Calu3 (cell line): ENCODE results near the gene LEF1. TPM values are rescaled to one million over a fixed set of nuclear protein-coding genes. Genes with fewer than 3 reads are reported as not detected.

Source experiments
- BruUV-seq: library from RNA; stranded (reverse); fragments of 400-500 nt; replicated peaks from 2 replicates; lab custom pipeline; 2021; lab: Mats Ljungman, UMichigan
- CTCF ChIA-PET: fragments of 300-600 bp; sonication (Branson Sonifier 250); formaldehyde crosslinking; loops from one replicate; lab custom pipeline; 2022; ENCODE audit warnings: antibody characterized with exemption; lab: Charles Lee
- DNase-seq: peaks from one replicate; pipeline ENCODE4 v3.0.0; 2022
- H3K27ac Mint-ChIP-seq: one replicate; pipeline ENCODE4 v1.8.0; 2022; ENCODE audit warnings: mixed read lengths; ENCODE audit not compliant: unreplicated experiment
- H3K27me3 Mint-ChIP-seq: one replicate; pipeline ENCODE4 v1.8.0; 2022; ENCODE audit warnings: mixed read lengths; ENCODE audit not compliant: unreplicated experiment
- H3K36me3 Mint-ChIP-seq: one replicate; pipeline ENCODE4 v1.8.0; 2022; ENCODE audit warnings: mild to moderate bottlenecking, moderate library complexity, mixed read lengths; ENCODE audit not compliant: insufficient read depth, unreplicated experiment
- H3K4me1 Mint-ChIP-seq: one replicate; pipeline ENCODE4 v1.8.0; 2022; ENCODE audit warnings: mild to moderate bottlenecking, low read depth, mixed read lengths; ENCODE audit not compliant: unreplicated experiment
- H3K4me3 Mint-ChIP-seq: one replicate; pipeline ENCODE4 v1.8.0; 2022; ENCODE audit warnings: mild to moderate bottlenecking, low read depth, moderate library complexity, mixed read lengths; ENCODE audit not compliant: unreplicated experiment
- H3K9me3 Mint-ChIP-seq: one replicate; pipeline ENCODE4 v1.8.0; 2022; ENCODE audit warnings: low read depth, mixed read lengths; ENCODE audit not compliant: unreplicated experiment
- intact Hi-C: fragments of 100-400 bp; cut with micrococcal nuclease; formaldehyde crosslinking; loops from one replicate; pipeline ENCODE4 v1.10.0; 2022; ENCODE audit not compliant: unreplicated experiment
- total RNA-seq: library from RNA; stranded (reverse); gene quantifications from 2 replicates; pipeline ENCODE4 v1.2.3, GENCODE V29; 2022
- TF ChIP-seq, protein P1 (sequence below): fragments of 200-600 bp; IDR thresholded peaks from one replicate; pipeline ENCODE4 v1.8.0; 2022; ENCODE audit warnings: antibody characterized with exemption; ENCODE audit not compliant: unreplicated experiment

The LEF1 gene
- total RNA-seq, 1 experiment from 2014 or later = not detected

DNA sequence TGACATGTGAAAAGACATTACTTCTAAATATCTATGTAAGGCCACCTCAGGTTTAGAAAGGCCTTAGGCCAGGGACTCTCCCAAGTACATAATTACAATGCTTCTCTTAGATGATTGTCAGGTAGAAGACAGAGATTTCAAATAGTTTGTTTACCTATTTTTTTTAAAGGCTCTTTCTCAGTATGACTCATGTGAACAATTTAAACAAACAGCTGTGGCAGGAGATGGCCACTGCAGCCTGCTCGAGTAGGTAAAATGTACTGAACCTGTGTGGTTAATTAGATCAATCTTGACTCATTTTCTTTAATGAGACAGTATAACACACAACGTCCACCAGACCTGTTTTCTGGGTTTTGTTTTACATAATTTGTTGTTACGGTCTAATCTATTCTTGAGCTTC is 50.2 kb downstream of the LEF1 start:
- BruUV-seq = no TSS peak
- intact Hi-C loops = no loop called here
- H3K27ac Mint-ChIP-seq = no peak overlapping the region
- TF ChIP-seq, protein P1, sequence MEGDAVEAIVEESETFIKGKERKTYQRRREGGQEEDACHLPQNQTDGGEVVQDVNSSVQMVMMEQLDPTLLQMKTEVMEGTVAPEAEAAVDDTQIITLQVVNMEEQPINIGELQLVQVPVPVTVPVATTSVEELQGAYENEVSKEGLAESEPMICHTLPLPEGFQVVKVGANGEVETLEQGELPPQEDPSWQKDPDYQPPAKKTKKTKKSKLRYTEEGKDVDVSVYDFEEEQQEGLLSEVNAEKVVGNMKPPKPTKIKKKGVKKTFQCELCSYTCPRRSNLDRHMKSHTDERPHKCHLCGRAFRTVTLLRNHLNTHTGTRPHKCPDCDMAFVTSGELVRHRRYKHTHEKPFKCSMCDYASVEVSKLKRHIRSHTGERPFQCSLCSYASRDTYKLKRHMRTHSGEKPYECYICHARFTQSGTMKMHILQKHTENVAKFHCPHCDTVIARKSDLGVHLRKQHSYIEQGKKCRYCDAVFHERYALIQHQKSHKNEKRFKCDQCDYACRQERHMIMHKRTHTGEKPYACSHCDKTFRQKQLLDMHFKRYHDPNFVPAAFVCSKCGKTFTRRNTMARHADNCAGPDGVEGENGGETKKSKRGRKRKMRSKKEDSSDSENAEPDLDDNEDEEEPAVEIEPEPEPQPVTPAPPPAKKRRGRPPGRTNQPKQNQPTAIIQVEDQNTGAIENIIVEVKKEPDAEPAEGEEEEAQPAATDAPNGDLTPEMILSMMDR = no peak
- no peak for DNase-seq
- no peaks in the 10 kb centered on the region for H3K27me3 Mint-ChIP-seq
- CTCF ChIA-PET = interaction anchor here (0.6 to 0.9 kb wide), 2 partner anchors 454 to 516 kb away, joined by 3 read pairs; no protein-coding TSS in a partner anchor
- H3K4me3 Mint-ChIP-seq = no peak overlapping the region
- H3K4me1 Mint-ChIP-seq = no peaks in the 10 kb centered on the region
- no peaks in the 10 kb centered on the region for H3K9me3 Mint-ChIP-seq
- no peaks in the 10 kb centered on the region for H3K36me3 Mint-ChIP-seq

DNA sequence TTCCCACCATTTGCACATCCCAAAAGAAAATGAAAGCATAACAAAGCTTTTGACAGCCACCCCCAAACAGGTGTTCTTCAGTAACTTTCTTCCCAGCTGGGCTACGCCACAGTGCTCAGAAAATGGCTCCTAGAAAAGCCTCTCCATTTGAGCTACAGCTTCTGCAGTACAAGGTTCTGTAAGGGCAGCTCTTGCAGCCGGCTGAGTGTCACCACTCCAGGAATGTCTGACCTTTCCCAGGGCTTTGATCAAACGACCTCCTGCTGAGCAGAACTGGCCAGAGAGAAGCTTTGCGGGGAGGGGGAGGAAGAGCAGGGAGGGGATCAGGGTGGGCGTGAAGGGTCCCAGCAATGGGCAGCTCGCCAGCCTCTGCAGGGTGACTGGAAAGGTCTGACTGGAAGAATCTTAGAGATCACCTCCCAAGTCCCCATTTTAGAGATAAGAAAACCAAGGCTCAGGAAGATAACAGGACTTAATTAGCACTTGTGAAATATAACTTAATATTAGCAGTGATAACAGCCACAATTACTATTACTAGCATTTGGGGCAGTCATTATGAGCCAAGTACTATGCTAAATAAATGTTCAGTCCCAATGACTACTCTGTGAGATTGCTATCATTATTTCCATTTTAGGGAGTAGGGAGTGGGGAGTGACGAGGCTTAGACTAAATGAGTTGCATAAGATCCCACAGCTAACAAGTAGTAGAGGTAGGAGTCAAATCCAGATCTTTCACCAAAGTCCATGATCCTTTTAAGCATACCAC is 51.1 kb downstream of the LEF1 start:
- no TSS peak for BruUV-seq
- CTCF ChIA-PET = interaction anchor here (0.9 kb wide), 1 partner anchor 455 kb away, joined by 3 read pairs; no protein-coding TSS in a partner anchor
- TF ChIP-seq, protein P1 = no peak
- Mint-ChIP-seq H3K27ac (no peak overlapping the region), H3K27me3 (no peaks in the 10 kb centered on the region), H3K4me3 (no peak overlapping the region), H3K9me3 (no peaks in the 10 kb centered on the region), H3K36me3 (no peaks in the 10 kb centered on the region), H3K4me1 (no peaks in the 10 kb centered on the region)
- intact Hi-C loops = no loop called here
- no peak for DNase-seq

DNA sequence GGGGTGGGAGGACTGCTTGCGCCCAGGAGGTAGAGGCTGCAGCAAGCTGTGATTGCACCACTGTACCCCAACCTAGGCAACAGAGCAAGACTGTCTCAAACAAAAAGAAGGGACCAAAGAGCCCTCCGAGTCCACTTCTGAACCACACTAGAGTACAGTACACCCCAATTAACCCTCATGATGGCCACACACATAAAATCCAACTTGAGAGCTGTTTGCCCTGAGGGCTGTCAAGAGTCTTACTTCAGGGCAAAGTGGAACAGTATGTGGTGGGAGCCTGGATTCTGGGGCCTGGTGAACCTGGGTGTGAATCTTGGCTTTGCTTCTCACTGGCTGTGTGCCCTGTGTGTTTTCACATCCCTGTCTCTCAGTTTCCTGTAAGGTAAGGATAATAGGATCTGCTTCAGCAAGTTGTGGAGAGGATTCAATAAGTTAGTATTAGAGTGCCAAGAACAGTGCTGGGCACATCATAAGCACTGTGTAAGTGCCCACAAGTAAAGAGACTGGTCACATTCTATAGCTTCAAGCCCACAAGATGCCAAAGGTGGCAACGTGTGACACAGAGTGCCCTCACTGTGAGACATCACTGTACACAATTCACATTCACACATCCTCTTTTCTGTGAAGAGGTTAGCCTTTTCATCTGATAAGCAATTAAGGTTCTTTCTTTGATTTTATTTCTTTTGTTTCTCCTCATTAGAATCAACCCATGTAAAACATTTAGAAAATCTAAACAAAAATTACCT is 52.1 kb downstream of the LEF1 start:
- TF ChIP-seq, protein P1 = no peak
- H3K4me3 Mint-ChIP-seq = no peak overlapping the region
- CTCF ChIA-PET = interaction anchor here (0.6 kb wide), 1 partner anchor 80 kb away, joined by 3 read pairs; no protein-coding TSS in a partner anchor
- no peaks in the 10 kb centered on the region for H3K27me3 Mint-ChIP-seq
- H3K4me1 Mint-ChIP-seq = no peaks in the 10 kb centered on the region
- intact Hi-C loops = no loop called here
- no peak overlapping the region for H3K27ac Mint-ChIP-seq
- H3K9me3 Mint-ChIP-seq = no peaks in the 10 kb centered on the region
- no peaks in the 10 kb centered on the region for H3K36me3 Mint-ChIP-seq
- DNase-seq = no peak
- no TSS peak for BruUV-seq

DNA sequence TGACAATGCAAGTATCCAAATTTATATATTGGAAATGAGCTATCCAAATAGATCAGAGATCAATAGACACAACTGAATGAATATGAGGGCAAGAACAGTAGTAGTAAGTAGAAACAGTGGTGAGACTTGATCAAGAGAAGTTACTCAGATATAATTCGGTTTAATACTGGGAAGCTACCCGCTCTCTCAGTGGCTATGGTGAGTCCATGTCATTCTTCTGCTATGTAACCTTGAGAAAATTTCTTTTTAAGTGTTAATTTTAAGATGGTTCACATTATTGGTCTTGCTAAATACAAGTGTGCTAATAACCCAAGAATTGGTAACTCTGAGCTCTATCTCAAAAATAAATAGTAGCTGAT is 53.6 kb downstream of the LEF1 start:
- Mint-ChIP-seq H3K4me3 (no peak overlapping the region), H3K36me3 (no peaks in the 10 kb centered on the region), H3K9me3 (no peaks in the 10 kb centered on the region), H3K4me1 (no peaks in the 10 kb centered on the region), H3K27ac (no peak overlapping the region), H3K27me3 (no peaks in the 10 kb centered on the region)
- no peak for DNase-seq
- CTCF ChIA-PET = no interaction called here
- no TSS peak for BruUV-seq
- TF ChIP-seq, protein P1 = no peak
- intact Hi-C loops = no loop called here
